Ureter (tissue), 1 donor: ENCODE measurements around the gene PCDHGA9. TPM values are rescaled to one million over a fixed set of nuclear protein-coding genes. Genes with fewer than 3 reads are reported as not detected.
"Not testable (repeated sequence)": the region's sequence is repeated elsewhere in the genome, so short reads cannot be mapped to it uniquely, and the experiment has no call there.

ENCODE experiments used
- DNase-seq: peaks from one replicate; pipeline ENCODE4 v3.0.0-alpha.2; 2020; ENCODE audit warnings: low spot score
- total RNA-seq: library from RNA; stranded (reverse); gene quantifications from one replicate; pipeline ENCODE4 v1.2.4, GENCODE V29; 2023
- donor health status: DM: yes; HTN: yes; CAD: no.

PCDHGA9 gene
- total RNA-seq, 1 donor from 2014 or later = 8.9 TPM

- DNase-seq = no peak
Measured at GRCh38 chr5:141383345-141383744, 19.2 kb upstream of the PCDHGA9 start.

- DNase-seq = no peak
Measured at GRCh38 chr5:141384471-141385267, 17.9 kb upstream of the PCDHGA9 start.

DNA sequence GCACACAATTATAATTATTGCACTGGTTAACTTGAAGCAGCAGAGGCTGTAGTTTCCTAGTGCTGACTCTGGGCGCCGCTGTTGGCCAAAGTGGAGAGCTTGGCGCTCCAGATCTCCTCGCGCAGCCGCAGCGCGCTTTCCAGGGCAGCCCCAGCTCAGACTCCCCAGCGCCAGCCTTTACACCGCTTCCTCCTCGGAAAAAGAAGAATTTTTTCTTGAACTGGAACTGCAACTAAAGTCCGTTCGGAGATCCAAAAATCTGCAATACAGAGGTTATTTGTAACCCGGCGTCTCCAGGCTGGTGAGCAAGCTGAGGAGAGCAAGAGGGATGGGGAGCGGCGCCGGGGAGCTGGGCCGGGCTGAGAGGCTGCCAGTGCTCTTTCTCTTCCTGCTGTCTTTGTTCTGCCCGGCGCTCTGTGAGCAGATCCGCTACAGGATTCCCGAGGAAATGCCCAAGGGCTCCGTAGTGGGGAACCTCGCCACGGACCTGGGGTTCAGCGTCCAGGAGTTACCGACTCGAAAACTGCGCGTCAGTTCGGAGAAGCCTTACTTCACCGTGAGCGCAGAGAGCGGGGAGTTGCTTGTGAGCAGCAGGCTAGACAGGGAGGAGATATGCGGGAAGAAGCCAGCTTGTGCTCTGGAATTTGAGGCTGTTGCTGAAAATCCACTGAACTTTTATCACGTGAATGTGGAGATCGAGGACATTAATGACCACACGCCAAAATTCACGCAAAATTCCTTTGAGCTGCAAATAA lies 14.8 kb upstream of the PCDHGA9 start, which contains the start of gene PCDHGB4:
Gene PCDHGB4 (plus strand): TSS at position 142 of the 755 bp plus-strand sequence. CDS start 187 bp downstream, at position 329.
- not testable (repeated sequence) for DNase-seq

GRCh38 chr5:141388661-141389060 lies 13.9 kb upstream of the PCDHGA9 start:
- no peak for DNase-seq

DNA sequence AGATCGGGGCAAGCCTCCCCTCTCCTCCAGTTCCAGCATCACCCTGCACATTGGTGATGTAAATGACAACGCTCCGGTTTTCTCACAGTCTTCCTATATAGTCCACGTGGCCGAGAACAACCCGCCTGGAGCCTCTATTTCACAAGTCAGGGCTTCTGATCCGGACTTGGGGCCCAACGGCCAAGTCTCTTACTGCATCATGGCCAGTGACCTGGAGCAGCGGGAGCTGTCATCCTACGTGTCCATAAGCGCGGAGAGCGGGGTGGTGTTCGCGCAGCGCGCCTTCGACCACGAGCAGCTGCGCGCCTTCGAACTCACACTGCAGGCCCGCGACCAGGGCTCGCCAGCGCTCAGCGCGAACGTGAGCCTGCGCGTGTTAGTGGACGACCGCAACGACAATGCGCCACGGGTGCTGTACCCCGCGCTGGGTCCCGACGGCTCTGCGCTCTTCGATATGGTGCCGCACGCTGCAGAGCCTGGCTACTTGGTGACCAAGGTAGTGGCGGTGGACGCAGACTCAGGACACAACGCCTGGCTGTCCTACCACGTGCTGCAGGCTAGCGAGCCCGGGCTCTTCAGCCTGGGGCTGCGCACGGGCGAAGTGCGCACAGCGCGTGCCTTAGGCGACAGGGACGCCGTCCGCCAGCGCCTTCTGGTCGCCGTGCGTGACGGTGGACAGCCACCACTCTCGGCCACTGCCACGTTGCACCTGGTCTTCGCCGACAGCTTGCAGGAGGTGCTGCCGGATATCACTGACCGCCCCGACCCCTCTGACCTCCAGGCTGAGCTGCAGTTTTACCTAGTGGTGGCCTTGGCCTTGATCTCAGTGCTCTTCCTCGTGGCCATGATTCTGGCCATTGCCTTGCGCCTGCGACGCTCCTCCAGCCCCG lies 13.2 kb upstream of the PCDHGA9 start:
- no peak for DNase-seq

- no peak for DNase-seq
Measured at GRCh38 chr5:141392429-141393198, 10.0 kb upstream of the PCDHGA9 start, which contains the start of gene PCDHGA8. Gene PCDHGA8 (plus strand): TSS chr5:141392633. CDS start chr5:141392814, 181 bp downstream.

- DNase-seq = no peak
Measured at GRCh38 chr5:141393267-141393666, 9.3 kb upstream of the PCDHGA9 start.

- not testable (repeated sequence) for DNase-seq
Measured at GRCh38 chr5:141394401-141395187, 8.0 kb upstream of the PCDHGA9 start.

DNA sequence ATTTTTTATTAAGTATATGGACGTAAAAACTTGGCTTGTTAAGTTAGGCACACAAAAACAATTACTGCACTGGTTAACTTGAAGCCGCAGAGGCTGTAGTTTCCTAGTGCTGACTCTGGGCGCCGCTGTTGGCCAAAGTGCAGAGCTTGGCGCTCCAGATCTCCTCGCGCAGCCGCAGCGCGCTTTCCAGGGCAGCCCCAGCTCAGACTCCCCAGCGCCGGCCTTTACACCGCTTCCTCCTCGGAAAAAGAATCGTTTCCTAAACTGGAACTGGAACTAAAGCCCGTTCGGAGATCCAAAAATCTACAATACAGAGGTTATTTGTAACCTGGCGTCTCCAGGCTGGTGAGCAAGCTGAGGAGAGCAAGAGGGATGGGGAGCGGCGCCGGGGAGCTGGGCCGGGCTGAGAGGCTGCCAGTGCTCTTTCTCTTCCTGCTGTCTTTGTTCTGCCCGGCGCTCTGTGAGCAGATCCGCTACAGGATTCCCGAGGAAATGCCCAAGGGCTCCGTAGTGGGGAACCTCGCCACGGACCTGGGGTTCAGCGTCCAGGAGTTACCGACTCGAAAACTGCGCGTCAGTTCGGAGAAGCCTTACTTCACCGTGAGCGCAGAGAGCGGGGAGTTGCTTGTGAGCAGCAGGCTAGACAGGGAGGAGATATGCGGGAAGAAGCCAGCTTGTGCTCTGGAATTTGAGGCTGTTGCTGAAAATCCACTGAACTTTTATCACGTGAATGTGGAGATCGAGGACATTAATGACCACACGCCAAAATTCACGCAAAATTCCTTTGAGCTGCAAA lies 4.6 kb upstream of the PCDHGA9 start, which contains the start of gene PCDHGB5:
Gene PCDHGB5 (plus strand): TSS at position 192 of the 796 bp plus-strand sequence. CDS start 181 bp downstream, at position 373.
- DNase-seq = not testable (repeated sequence)

GRCh38 chr5:141398608-141399007 lies 4.0 kb upstream of the PCDHGA9 start:
- no peak for DNase-seq

DNA sequence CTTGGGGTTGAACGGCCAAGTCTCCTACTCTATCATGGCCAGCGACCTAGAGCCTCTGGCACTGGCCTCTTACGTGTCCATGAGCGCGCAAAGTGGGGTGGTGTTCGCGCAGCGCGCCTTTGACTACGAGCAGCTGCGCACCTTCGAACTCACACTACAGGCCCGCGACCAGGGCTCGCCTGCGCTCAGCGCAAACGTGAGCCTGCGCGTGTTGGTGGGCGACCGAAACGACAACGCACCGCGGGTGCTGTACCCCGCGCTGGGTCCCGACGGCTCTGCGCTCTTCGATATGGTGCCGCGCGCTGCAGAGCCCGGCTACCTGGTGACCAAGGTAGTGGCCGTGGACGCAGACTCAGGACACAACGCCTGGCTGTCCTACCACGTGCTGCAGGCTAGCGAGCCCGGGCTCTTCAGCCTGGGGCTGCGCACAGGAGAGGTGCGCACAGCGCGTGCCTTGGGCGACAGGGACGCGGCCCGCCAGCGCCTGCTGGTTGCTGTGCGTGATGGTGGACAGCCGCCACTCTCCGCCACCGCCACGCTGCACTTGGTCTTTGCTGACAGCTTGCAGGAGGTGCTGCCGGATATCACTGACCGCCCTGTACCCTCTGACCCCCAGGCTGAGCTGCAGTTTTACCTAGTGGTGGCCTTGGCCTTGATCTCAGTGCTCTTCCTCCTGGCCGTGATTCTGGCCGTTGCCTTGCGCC lies 2.9 kb upstream of the PCDHGA9 start:
- DNase-seq = no peak

GRCh38 chr5:141403387-141403786 lies 809 bp downstream of the PCDHGA9 start:
- DNase-seq = no peak

- DNase-seq = not testable (repeated sequence)
Measured at GRCh38 chr5:141407790-141408505, 5.4 kb downstream of the PCDHGA9 start, which contains the start of gene PCDHGB6. Gene PCDHGB6 (plus strand): TSS chr5:141408021. CDS start chr5:141408203, 182 bp downstream.

GRCh38 chr5:141409598-141410306 lies 7.2 kb downstream of the PCDHGA9 start:
- DNase-seq = no peak

GRCh38 chr5:141411575-141411974 lies 9.0 kb downstream of the PCDHGA9 start:
- DNase-seq = no peak

GRCh38 chr5:141412854-141413539 lies 10.4 kb downstream of the PCDHGA9 start, which contains the start of gene PCDHGA10:
Gene PCDHGA10 (plus strand): TSS chr5:141412987. CDS start chr5:141413176, 189 bp downstream.
- no peak for DNase-seq
